GM21367 (cell line): Measurements from ENCODE around the gene SUSD1.
"Not testable (repeated sequence)": the region's sequence is repeated elsewhere in the genome, so short reads cannot be mapped to it uniquely, and the experiment has no call there.

ENCODE experiments used
- ATAC-seq: cut with Tn5 transposase; IDR thresholded peaks from one replicate; pipeline ENCODE4 v1.9.1; 2021; ENCODE audit not compliant: unreplicated experiment

SUSD1 gene

DNA sequence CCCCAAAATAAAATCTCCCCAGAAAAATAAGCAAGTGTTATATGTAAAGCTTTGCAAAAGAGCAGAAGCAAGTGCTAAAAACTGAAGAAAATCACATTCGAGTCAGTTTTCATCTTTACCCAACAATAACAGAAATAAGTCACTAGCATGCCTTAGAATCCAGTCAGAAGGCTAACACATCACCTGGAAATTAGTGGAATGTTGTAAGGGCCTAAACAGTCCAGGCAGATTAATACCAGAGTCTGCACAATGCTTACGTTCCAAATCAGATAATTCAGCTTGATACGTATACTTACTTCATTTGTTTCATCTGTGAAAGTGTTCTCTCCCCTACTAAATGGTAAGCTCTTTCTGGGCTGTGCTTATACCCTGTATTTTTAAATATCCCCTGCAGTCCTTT is 42.7 kb downstream of the SUSD1 start:
- no peak for ATAC-seq

DNA sequence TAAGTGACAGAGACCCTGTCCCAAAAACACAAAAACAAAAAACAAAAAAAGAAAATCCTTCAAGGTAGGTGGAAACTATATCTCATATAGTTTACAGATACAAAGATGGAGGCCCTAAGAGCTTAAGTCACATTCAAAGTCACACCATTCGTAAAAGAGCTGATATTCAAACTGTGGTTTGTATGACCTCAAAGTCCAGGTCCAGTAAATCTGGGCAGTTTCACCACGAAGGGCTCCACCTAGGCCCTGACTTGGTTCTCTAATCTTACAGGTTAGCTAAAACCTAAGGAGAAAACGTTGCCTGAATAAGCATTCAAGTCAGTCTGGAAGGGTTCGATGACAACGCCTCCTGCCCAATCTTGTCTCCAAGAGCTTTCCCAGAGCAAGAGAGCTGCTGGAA is 44.1 kb downstream of the SUSD1 start:
- ATAC-seq = no peak

DNA sequence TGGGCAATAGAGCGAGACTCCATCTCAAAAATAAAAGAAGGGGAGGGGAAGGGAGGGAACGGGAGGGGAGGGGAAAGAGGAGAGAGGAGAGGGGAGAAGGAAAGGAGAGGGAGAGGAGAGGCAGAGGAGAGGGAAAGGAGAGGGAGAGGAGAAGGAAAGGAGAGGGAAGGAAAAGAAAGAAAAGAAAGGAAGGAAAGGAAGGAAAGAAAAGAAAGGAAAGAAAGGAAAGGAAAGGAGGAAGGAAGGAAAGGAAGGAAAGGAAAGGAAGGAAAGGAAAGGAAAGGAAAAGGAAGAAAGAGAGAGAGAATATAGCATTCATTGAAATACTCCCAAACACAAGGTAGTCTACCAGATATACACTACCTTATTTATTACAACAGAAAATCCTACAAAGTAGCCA is 44.8 kb downstream of the SUSD1 start:
- no peak for ATAC-seq

DNA sequence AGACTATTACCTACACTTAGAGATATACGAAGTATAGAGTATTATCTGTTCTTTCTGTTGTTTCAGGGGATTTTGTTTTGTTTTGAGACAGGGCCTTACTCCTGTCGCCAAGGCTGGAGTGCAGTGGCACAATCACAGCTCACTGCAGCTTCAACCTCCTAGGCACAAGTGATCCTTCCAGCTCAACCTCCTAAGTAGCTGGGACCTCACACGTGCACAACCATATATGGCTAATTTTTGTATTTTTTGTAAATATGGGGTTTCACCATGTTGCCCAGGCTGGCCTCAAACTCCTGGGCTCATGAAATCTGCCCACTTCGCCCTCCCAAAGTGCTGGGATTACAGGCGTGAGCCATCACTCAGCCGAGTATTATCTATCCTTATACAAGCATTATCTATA is 45.9 kb downstream of the SUSD1 start:
- ATAC-seq = no peak

- not testable (repeated sequence) for ATAC-seq
Observed at GRCh38 chr9:112128399-112128798, 46.7 kb downstream of the SUSD1 start.

DNA sequence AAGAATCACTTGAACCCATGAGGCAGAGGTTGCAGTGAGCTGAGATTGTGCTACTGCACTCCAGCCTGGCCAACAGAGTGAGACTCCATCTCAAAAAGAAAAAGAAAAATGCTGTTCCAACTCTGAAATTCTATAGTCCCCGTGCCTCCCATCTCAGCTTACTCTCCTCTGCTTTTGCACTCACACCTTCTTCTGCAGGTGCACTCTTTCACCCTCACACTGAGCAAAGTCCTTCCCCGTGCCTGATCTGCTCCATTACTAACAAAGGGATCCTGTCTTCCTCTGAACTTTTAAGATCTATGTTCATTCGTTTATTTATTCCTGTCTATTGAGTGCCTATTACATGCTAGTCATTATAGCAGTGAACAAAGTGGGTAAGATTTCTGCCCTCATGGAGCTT is 47.8 kb downstream of the SUSD1 start:
- no peak for ATAC-seq

- ATAC-seq = no peak
Observed at GRCh38 chr9:112125951-112126388, 49.1 kb downstream of the SUSD1 start.

DNA sequence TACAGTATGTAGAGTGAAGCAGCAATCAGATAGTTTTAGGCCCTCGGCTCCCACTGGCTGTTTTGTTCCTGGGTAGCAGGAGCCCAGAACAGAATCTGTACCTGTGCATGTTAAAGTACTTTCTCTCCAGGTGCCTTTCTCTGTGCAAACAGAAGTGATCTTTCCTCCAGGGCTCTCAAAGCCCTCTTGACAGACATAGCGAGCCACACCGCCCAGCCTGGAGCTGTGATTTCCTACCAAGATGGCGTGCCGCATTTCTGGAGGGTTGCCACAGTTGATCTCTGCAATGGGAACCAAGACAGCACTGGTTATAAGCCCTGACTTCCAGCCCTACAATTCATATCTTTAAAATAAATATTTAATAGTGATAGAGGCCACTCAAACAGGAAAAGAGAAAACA is 50.9 kb downstream of the SUSD1 start:
- ATAC-seq = no peak

- ATAC-seq = no peak
Observed at GRCh38 chr9:112121633-112122032, 53.5 kb downstream of the SUSD1 start.

GRCh38 chr9:112120439-112120925 is 54.6 kb downstream of the SUSD1 start:
- ATAC-seq = no peak

- ATAC-seq = no peak
Observed at GRCh38 chr9:112120030-112120341, 55.1 kb downstream of the SUSD1 start.

GRCh38 chr9:112119225-112120029 is 55.7 kb downstream of the SUSD1 start:
- ATAC-seq = no peak

DNA sequence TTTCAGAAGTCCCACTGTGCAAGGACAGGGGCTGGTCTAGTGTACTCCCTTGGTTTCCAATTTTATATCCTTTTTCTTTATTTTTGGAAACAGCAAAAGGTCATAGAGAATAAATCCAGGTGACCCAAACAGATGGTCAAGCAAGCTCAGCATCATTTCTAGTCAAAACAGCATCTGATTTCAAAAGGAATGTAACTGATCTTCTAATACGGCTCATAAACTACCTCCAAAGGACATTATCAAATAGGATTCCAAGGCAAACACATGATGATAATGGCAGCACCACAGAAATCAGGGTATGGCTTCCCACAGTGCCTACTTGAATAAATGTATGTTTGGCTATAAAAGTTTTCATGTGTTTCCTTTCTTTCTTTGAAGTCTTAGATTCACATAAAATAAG is 57.1 kb downstream of the SUSD1 start:
- no peak for ATAC-seq

DNA sequence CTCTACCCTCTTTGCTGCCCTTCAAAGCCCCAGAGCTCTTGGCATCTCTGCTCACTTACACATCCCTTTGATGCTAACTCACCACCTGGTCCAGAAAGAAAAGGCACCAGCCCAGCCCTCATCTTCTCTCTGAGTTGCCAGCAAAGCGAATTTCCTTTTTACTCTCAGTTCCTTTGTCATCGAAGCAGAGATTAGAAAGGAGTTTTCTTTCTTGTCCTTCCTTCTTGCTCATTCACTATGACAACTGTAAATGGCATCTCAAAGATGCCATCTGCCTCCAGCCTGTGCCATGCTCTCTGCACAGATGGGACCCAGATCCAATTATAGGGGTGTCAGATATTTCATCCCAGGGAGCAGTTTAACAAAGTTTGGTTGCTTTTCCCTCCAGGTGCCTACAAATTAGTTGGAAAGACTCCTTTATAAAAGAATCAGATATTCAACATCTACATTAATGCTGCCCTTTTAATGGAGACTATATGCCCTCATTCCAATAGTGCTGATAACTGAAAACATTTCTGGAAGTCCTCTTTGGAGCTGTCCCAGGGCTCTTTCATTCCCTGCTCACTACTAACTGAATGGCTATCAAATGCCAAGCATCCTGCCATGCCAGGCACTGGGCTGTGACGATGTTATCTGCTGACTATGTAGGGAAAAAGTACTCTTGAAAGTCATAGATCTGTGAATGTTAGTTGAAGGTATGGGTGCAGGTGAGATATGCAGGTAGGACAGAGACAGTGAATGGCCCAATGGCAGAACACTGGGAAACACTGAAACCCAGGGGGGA is 58.9 kb downstream of the SUSD1 start:
- ATAC-seq = no peak

- no peak for ATAC-seq
Observed at GRCh38 chr9:112115109-112115508, 60.0 kb downstream of the SUSD1 start.

DNA sequence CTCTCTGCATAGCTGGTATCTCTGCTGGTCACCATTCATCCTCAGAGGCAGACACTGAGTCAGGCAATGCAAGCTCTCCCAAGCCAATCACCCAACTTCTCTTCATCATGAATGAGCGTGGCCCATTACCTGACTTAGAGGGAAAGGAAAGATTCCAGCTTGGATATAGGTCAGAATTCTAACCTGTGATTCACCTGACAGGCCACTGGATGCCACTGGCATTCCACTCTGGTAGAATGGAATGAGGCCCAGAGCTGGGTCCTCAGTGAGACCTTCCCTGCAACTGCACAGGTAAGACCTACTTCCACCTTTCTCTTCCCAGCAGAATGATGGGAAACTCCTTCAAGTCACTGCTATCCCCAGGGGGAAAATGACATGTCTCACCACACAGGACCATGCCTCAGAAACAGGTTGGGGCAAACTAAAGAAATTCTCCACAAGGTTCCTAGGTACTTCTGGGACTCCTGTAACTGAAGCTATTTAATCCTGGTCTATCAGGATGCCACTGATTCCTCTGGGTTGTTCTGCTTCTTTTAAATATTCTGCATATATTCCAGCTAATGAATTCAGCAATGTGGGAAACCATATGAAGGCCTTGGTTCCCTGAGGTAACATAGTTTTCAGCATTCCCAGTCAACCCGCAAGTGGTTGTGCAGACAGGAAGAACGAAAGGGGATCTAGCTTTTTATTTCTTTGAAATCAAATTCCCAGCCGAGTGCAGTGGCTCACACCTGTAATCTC is 62.0 kb downstream of the SUSD1 start:
- no peak for ATAC-seq

DNA sequence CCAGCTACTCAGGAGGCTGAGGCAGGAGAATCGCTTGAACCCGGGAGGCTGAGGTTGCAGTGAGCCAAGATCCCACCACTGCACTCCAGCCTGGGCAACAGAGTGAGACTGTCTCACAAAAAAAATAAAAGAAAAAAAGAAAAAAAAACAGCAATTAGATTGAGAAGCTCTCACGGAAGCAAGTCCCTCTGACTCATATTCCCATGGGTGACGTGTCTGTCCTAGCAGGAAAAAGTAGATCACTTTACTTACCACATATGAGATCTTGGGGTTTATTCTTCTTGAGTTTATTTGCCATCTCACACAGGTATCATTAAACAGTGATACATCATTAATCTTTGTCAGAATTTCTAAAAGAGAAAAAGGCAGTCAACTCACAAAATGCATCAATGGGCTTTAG is 62.6 kb downstream of the SUSD1 start:
- no peak for ATAC-seq

DNA sequence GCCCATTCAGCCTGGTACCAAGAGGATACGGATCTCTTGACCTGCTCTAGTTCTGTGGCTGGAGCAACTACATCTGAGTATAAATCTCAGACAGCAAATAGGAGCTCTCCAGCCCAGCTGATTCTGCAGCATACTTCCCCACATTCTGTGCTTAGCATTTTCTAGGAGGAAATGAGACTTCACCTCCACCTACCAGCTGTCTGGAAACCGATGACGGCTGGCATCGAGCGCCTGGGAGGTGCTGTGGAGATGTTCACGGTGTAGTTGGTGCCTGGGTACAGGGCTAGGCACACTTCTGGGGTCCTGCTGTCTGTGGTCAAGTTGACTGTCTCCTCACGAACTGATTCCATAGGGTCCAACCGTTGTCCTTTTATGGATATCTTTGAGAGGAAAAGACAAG is 63.6 kb downstream of the SUSD1 start:
- no peak for ATAC-seq

- ATAC-seq = no peak
Observed at GRCh38 chr9:112110777-112111113, 64.4 kb downstream of the SUSD1 start.

DNA sequence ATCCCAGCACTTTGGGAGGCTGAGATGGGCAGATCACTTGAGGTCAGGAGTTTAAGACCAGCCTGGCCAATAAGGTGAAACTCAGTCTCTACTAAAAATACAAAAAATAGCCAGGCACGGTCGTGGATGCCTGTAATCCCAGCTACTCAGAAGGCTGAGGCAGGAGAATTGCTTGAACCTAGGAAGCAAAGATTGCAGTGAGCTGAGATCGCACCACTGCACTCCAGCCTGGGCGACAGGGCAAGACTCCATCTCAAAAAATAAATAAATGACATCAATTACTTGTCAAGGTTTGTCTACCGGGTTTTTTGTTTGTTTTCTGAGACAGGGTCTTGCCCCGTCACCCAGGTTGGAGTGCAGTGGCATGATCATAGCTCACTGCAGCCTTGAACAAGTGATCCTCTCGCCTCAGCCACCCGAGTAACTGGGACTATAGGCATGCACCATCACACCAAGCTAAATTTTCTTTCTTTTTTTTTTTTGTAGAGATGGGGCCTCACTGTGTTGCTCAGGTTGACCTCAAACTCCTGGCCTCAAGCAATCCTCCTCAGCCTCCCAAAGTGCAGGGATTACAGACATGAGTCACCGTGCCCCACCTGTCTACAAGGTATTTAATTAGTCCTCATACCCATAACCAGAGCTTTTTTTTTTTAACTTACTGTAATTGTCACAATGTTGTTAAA is 64.9 kb downstream of the SUSD1 start:
- ATAC-seq = no peak

- ATAC-seq = no peak
Observed at GRCh38 chr9:112104901-112105300, 70.2 kb downstream of the SUSD1 start.
